ENCODE results near the gene PLCL1. TPM values are rescaled to one million over a fixed set of nuclear protein-coding genes. Genes with fewer than 3 reads are reported as not detected.

Gene PLCL1
- total RNA-seq, 2 donors from 2014 or later = 0.04 to 0.11 TPM

DNA sequence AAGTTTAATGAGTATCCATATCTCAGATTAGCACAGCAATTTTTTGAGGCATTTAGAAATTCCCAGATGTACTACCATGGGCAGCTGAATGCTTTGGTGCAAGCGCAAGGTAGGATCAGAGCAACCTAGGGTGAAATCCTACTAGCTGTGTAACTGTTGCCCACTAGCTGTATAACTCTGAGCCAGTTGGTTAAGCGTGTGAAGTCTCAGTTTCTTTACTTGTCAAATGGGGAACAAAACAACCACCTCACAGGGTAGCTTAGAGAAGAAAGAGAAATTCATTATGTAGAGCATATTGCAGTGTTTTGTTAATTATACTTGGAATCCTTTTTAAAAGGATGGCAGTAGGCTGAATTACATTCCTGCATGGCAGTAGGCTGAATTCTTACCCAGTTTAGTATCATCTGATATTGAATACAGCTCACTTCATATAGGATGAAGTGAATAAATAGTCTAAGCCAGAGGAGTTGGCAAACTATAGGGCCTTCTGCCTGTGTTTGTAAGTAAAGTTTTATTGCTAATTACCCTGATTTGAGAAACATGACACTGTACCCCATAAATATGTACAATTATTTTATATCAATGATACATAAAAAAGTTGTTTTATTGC, 180.7 kb downstream of the PLCL1 start:
- H3K4me3 Mint-ChIP-seq = no peak overlapping the region
- WGBS, 2 experiments (ENCODE audit: insufficient coverage in 1 of 2, insufficient read length in 1 of 2) = 91 to 100% methylated on average over 1 to 2 of the region's 2 CpGs
- no peaks in the 10 kb centered on the region for H3K36me3 ChIP-seq (ENCODE audit: control insufficient read depth, insufficient read depth, low read length)
- H3K27me3 ChIP-seq (ENCODE audit: control insufficient read depth, insufficient read depth, low read length, poor library complexity, severe bottlenecking) = no peaks in the 10 kb centered on the region
- H3K4me3 ChIP-seq (ENCODE audit: low read length) = no peak overlapping the region
- H3K27ac ChIP-seq (ENCODE audit: low read depth, low read length) = no peak overlapping the region
- DNase-seq = no peak
- H3K9me3 Mint-ChIP-seq = no peaks in the 10 kb centered on the region
- H3K27me3 Mint-ChIP-seq (ENCODE audit: insufficient read depth) = no peaks in the 10 kb centered on the region
- no peaks in the 10 kb centered on the region for H3K36me3 Mint-ChIP-seq (ENCODE audit: low read depth)
- H3K27ac Mint-ChIP-seq = no peak overlapping the region
- no peaks in the 10 kb centered on the region for H3K9me3 ChIP-seq (ENCODE audit: control insufficient read depth, low read length)
- H3K4me1 Mint-ChIP-seq = no peaks in the 10 kb centered on the region
- H3K9ac ChIP-seq (ENCODE audit: extremely low read depth, low read length, poor library complexity, severe bottlenecking) = no peak overlapping the region
- H3K4me1 ChIP-seq (ENCODE audit: control insufficient read depth, insufficient read depth, low read length) = no peaks in the 10 kb centered on the region
- TF ChIP-seq, protein P1, sequence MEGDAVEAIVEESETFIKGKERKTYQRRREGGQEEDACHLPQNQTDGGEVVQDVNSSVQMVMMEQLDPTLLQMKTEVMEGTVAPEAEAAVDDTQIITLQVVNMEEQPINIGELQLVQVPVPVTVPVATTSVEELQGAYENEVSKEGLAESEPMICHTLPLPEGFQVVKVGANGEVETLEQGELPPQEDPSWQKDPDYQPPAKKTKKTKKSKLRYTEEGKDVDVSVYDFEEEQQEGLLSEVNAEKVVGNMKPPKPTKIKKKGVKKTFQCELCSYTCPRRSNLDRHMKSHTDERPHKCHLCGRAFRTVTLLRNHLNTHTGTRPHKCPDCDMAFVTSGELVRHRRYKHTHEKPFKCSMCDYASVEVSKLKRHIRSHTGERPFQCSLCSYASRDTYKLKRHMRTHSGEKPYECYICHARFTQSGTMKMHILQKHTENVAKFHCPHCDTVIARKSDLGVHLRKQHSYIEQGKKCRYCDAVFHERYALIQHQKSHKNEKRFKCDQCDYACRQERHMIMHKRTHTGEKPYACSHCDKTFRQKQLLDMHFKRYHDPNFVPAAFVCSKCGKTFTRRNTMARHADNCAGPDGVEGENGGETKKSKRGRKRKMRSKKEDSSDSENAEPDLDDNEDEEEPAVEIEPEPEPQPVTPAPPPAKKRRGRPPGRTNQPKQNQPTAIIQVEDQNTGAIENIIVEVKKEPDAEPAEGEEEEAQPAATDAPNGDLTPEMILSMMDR (conservative IDR thresholded peaks at IDR 0.05) = no peak

GRCh38 chr2:197986977-197987376, 182.6 kb downstream of the PLCL1 start:
- no peaks in the 10 kb centered on the region for H3K4me1 Mint-ChIP-seq
- WGBS, 2 experiments (ENCODE audit: insufficient coverage in 1 of 2, insufficient read length in 1 of 2) = 87 to 100% methylated on average over 1 to 3 of the region's 3 CpGs
- H3K27me3 ChIP-seq (ENCODE audit: control insufficient read depth, insufficient read depth, low read length, poor library complexity, severe bottlenecking) = no peaks in the 10 kb centered on the region
- no peaks in the 10 kb centered on the region for H3K27me3 Mint-ChIP-seq (ENCODE audit: insufficient read depth)
- H3K9me3 ChIP-seq (ENCODE audit: control insufficient read depth, low read length) = no peaks in the 10 kb centered on the region
- H3K9ac ChIP-seq (ENCODE audit: extremely low read depth, low read length, poor library complexity, severe bottlenecking) = no peak overlapping the region
- no peak overlapping the region for H3K27ac Mint-ChIP-seq
- TF ChIP-seq, protein P1 (conservative IDR thresholded peaks at IDR 0.05) = no peak
- H3K36me3 ChIP-seq (ENCODE audit: control insufficient read depth, insufficient read depth, low read length) = no peaks in the 10 kb centered on the region
- H3K4me3 ChIP-seq (ENCODE audit: low read length) = no peak overlapping the region
- H3K36me3 Mint-ChIP-seq (ENCODE audit: low read depth) = no peaks in the 10 kb centered on the region
- no peaks in the 10 kb centered on the region for H3K9me3 Mint-ChIP-seq
- H3K27ac ChIP-seq (ENCODE audit: low read depth, low read length) = no peak overlapping the region
- no peak overlapping the region for H3K4me3 Mint-ChIP-seq
- no peak for DNase-seq
- H3K4me1 ChIP-seq (ENCODE audit: control insufficient read depth, insufficient read depth, low read length) = no peaks in the 10 kb centered on the region

- Histone ChIP-seq H3K9ac (ENCODE audit: extremely low read depth, low read length, poor library complexity, severe bottlenecking) (no peak overlapping the region), H3K4me1 (ENCODE audit: control insufficient read depth, insufficient read depth, low read length) (no peaks in the 10 kb centered on the region), H3K4me3 (ENCODE audit: low read length) (no peak overlapping the region), H3K27me3 (ENCODE audit: control insufficient read depth, insufficient read depth, low read length, poor library complexity, severe bottlenecking) (peaks cover 19% of the 10 kb centered on the region), H3K36me3 (ENCODE audit: control insufficient read depth, insufficient read depth, low read length) (no peaks in the 10 kb centered on the region), H3K27ac (ENCODE audit: low read depth, low read length) (no peak overlapping the region), H3K9me3 (ENCODE audit: control insufficient read depth, low read length) (no peaks in the 10 kb centered on the region)
- TF ChIP-seq, protein P1 (conservative IDR thresholded peaks at IDR 0.05) = no peak
- H3K4me1 Mint-ChIP-seq = peaks cover 5% of the 10 kb centered on the region
- WGBS, 2 experiments (ENCODE audit: insufficient coverage in 1 of 2, insufficient read length in 1 of 2) = 90 to 100% methylated on average over 1 to 2 of the region's 2 CpGs
- H3K4me3 Mint-ChIP-seq = no peak overlapping the region
- DNase-seq = no peak
- H3K27me3 Mint-ChIP-seq (ENCODE audit: insufficient read depth) = no peaks in the 10 kb centered on the region
- H3K27ac Mint-ChIP-seq = no peak overlapping the region
- no peaks in the 10 kb centered on the region for H3K36me3 Mint-ChIP-seq (ENCODE audit: low read depth)
- no peaks in the 10 kb centered on the region for H3K9me3 Mint-ChIP-seq
Measured at GRCh38 chr2:197990356-197990755, 186.0 kb downstream of the PLCL1 start.

Measured in endodermal cell (in vitro differentiated cells).